HG03457 (cell line): ENCODE data around the gene LHX4.

Source experiments
- ATAC-seq: cut with Tn5 transposase; IDR thresholded peaks from one replicate; pipeline ENCODE4 v1.9.1; 2021; ENCODE audit warnings: moderate number of reproducible peaks; ENCODE audit not compliant: unreplicated experiment

LHX4 gene

GRCh38 chr1:180256341-180257027 lies 26.4 kb downstream of the LHX4 start:
- no peak for ATAC-seq

GRCh38 chr1:180257028-180257386 lies 26.9 kb downstream of the LHX4 start:
- ATAC-seq, result no peak

- no peak for ATAC-seq
Measured at GRCh38 chr1:180257486-180257885, 27.4 kb downstream of the LHX4 start.

- ATAC-seq, result no peak
Measured at GRCh38 chr1:180258290-180258689, 28.2 kb downstream of the LHX4 start.

GRCh38 chr1:180258935-180259334 lies 28.9 kb downstream of the LHX4 start:
- ATAC-seq, result no peak

GRCh38 chr1:180259431-180260338 lies 29.6 kb downstream of the LHX4 start:
- no peak for ATAC-seq

- ATAC-seq, result no peak
Measured at GRCh38 chr1:180260541-180260940, 30.5 kb downstream of the LHX4 start.

- ATAC-seq, result no peak
Measured at GRCh38 chr1:180261030-180261429, 31.0 kb downstream of the LHX4 start.

GRCh38 chr1:180261524-180262155 lies 31.6 kb downstream of the LHX4 start:
- no peak for ATAC-seq

GRCh38 chr1:180262628-180263488 lies 32.8 kb downstream of the LHX4 start:
- ATAC-seq, result no peak

GRCh38 chr1:180264595-180264994 lies 34.5 kb downstream of the LHX4 start:
- ATAC-seq, result no peak

GRCh38 chr1:180265201-180265600 lies 35.1 kb downstream of the LHX4 start:
- ATAC-seq, result no peak

- no peak for ATAC-seq
Measured at GRCh38 chr1:180265871-180266270, 35.8 kb downstream of the LHX4 start.

- no peak for ATAC-seq
Measured at GRCh38 chr1:180266275-180267210, 36.5 kb downstream of the LHX4 start.

- no peak for ATAC-seq
Measured at GRCh38 chr1:180267211-180267561, 37.1 kb downstream of the LHX4 start.

GRCh38 chr1:180267761-180268555 lies 37.9 kb downstream of the LHX4 start:
- ATAC-seq, result no peak

- no peak for ATAC-seq
Measured at GRCh38 chr1:180268556-180269075, 38.6 kb downstream of the LHX4 start.

GRCh38 chr1:180269645-180270529 lies 39.8 kb downstream of the LHX4 start:
- ATAC-seq, result no peak
